Activated T-helper 1 cell treated with anti-CD3 and anti-CD28 coated beads, Interleukin-12 subunit alpha, Interleukin-12 subunit beta, Interleukin-2, Interleukin-4 antibody, amounts not matched to agents 30 ng/mL and 10 ng/mL and 1 ng/mL, durations not matched to agents 14 hours and 24 hours and 36 hours (primary cell): Measurements from ENCODE around the gene CLCN4. TPM values are rescaled to one million over a fixed set of nuclear protein-coding genes. Genes with fewer than 3 reads are reported as not detected.

Source experiments
- DNase-seq: peaks from one replicate; pipeline ENCODE4 v3.0.0; 2021; ENCODE audit warnings: low spot score
- H3K27ac Mint-ChIP-seq: one replicate; pipeline ENCODE4 v1.8.0; 2021; ENCODE audit warnings: mild to moderate bottlenecking, mixed read lengths
- H3K27me3 Mint-ChIP-seq: one replicate; pipeline ENCODE4 v1.8.0; 2022; ENCODE audit warnings: mild to moderate bottlenecking, moderate library complexity, mixed read lengths; ENCODE audit not compliant: insufficient read depth
- H3K36me3 Mint-ChIP-seq: one replicate; pipeline ENCODE4 v1.8.0; 2021; ENCODE audit warnings: low read depth, mixed read lengths
- H3K4me1 Mint-ChIP-seq: one replicate; pipeline ENCODE4 v1.8.0; 2021; ENCODE audit warnings: low read depth, mixed read lengths
- H3K4me3 Mint-ChIP-seq: one replicate; pipeline ENCODE4 v1.8.0; 2021; ENCODE audit warnings: mild to moderate bottlenecking, moderate library complexity, mixed read lengths
- H3K9me3 Mint-ChIP-seq: one replicate; pipeline ENCODE4 v1.8.0; 2021; ENCODE audit warnings: mixed read lengths
- intact Hi-C: fragments of 100-400 bp; cut with micrococcal nuclease; formaldehyde crosslinking; loops from one replicate; pipeline ENCODE4 v1.15.1; 2024
- total RNA-seq: library from RNA; stranded (reverse); gene quantifications from 2 replicates; pipeline ENCODE4 v1.2.3, GENCODE V29; 2022

CLCN4 gene
- not detected in 2 replicates for total RNA-seq

GRCh38 chrX:10156199-10157031 is at the start of gene CLCN4:
Gene CLCN4 (plus strand): TSS chrX:10156975. CDS start chrX:10185033, 28,058 bp downstream.
- no peaks in the 10 kb centered on the region for H3K9me3 Mint-ChIP-seq
- intact Hi-C loops = no loop called here
- peaks cover 29% of the 10 kb centered on the region for H3K27me3 Mint-ChIP-seq
- H3K36me3 Mint-ChIP-seq = no peaks in the 10 kb centered on the region
- no peak within 1 kb of the TSS for H3K27ac Mint-ChIP-seq
- DNase-seq = no peak
- H3K4me1 Mint-ChIP-seq = no peaks in the 10 kb centered on the region
- no peak within 1 kb of the TSS for H3K4me3 Mint-ChIP-seq

GRCh38 chrX:10107483-10107882 is 49.3 kb upstream of the CLCN4 start:
- Mint-ChIP-seq H3K4me1 (peaks cover 59% of the 10 kb centered on the region), H3K4me3 (no peak overlapping the region)
- intact Hi-C loops = loop anchor here (1.0 kb wide), 1 partner anchor 9 kb away; no protein-coding TSS in a partner anchor

GRCh38 chrX:10108288-10108687 is 48.5 kb upstream of the CLCN4 start:
- peaks cover 62% of the 10 kb centered on the region for H3K4me1 Mint-ChIP-seq

More at GRCh38 chrX:10107483-10107882, 49.3 kb upstream of the CLCN4 start:
- H3K36me3 Mint-ChIP-seq = peaks cover 13% of the 10 kb centered on the region
- H3K9me3 Mint-ChIP-seq = no peaks in the 10 kb centered on the region
- no peak for DNase-seq
- H3K27ac Mint-ChIP-seq = peak overlapping the region; percentile 79
- no peaks in the 10 kb centered on the region for H3K27me3 Mint-ChIP-seq

GRCh38 chrX:10109695-10110094 is 47.1 kb upstream of the CLCN4 start:
- H3K36me3 Mint-ChIP-seq = peaks cover 14% of the 10 kb centered on the region
- no peak overlapping the region for H3K4me3 Mint-ChIP-seq
- H3K4me1 Mint-ChIP-seq = peaks cover 62% of the 10 kb centered on the region
- peak overlapping the region; percentile 71 for H3K27ac Mint-ChIP-seq
- H3K9me3 Mint-ChIP-seq = no peaks in the 10 kb centered on the region
- no peaks in the 10 kb centered on the region for H3K27me3 Mint-ChIP-seq
- no peak for DNase-seq
- intact Hi-C loops = no loop called here

More at GRCh38 chrX:10108288-10108687, 48.5 kb upstream of the CLCN4 start:
- Mint-ChIP-seq H3K9me3 (no peaks in the 10 kb centered on the region), H3K27ac (peak overlapping the region; percentile 86), H3K27me3 (no peaks in the 10 kb centered on the region), H3K4me3 (no peak overlapping the region), H3K36me3 (peaks cover 14% of the 10 kb centered on the region)
- no peak for DNase-seq
- intact Hi-C loops = no loop called here

- intact Hi-C loops = no loop called here
- Mint-ChIP-seq H3K27ac (peak overlapping the region; percentile 97), H3K36me3 (peaks cover 13% of the 10 kb centered on the region), H3K27me3 (no peaks in the 10 kb centered on the region), H3K4me1 (peaks cover 62% of the 10 kb centered on the region), H3K4me3 (peak overlapping the region; percentile 83), H3K9me3 (no peaks in the 10 kb centered on the region)
- DNase-seq = no peak
These were observed 46.3 kb upstream of the CLCN4 start for GRCh38 chrX:10110316-10110935.

GRCh38 chrX:10110984-10111363 is 45.8 kb upstream of the CLCN4 start:
- H3K27ac Mint-ChIP-seq = peak overlapping the region; percentile 97
- H3K27me3 Mint-ChIP-seq = no peaks in the 10 kb centered on the region
- H3K9me3 Mint-ChIP-seq = no peaks in the 10 kb centered on the region
- peak overlapping the region; percentile 83 for H3K4me3 Mint-ChIP-seq
- intact Hi-C loops = loop anchor here (1.0 kb wide), 2 partner anchors 13 to 28 kb away; no protein-coding TSS in a partner anchor
- DNase-seq = peak; percentile 14
- peaks cover 56% of the 10 kb centered on the region for H3K4me1 Mint-ChIP-seq
- H3K36me3 Mint-ChIP-seq = peaks cover 9% of the 10 kb centered on the region

- Mint-ChIP-seq H3K36me3 (peaks cover 13% of the 10 kb centered on the region), H3K27me3 (no peaks in the 10 kb centered on the region), H3K4me1 (peaks cover 55% of the 10 kb centered on the region), H3K4me3 (peak overlapping the region; percentile 83), H3K9me3 (no peaks in the 10 kb centered on the region), H3K27ac (peak overlapping the region; percentile 97)
- peak; percentile 14 for DNase-seq
- intact Hi-C loops = loop anchor here (1.0 kb wide), 2 partner anchors 13 to 28 kb away; no protein-coding TSS in a partner anchor
These were observed 45.2 kb upstream of the CLCN4 start for GRCh38 chrX:10111364-10112148.

- intact Hi-C loops = no loop called here
- peaks cover 14% of the 10 kb centered on the region for H3K36me3 Mint-ChIP-seq
- DNase-seq = no peak
- H3K9me3 Mint-ChIP-seq = no peaks in the 10 kb centered on the region
- no peaks in the 10 kb centered on the region for H3K27me3 Mint-ChIP-seq
- H3K4me1 Mint-ChIP-seq = peaks cover 47% of the 10 kb centered on the region
- peak overlapping the region; percentile 80 for H3K27ac Mint-ChIP-seq
- peak overlapping the region; percentile 3 for H3K4me3 Mint-ChIP-seq
These were observed 44.3 kb upstream of the CLCN4 start for GRCh38 chrX:10112510-10112909.

GRCh38 chrX:10115082-10115481 is 41.7 kb upstream of the CLCN4 start:
- Mint-ChIP-seq H3K4me3 (no peak overlapping the region), H3K4me1 (peaks cover 40% of the 10 kb centered on the region), H3K36me3 (peaks cover 22% of the 10 kb centered on the region), H3K9me3 (no peaks in the 10 kb centered on the region), H3K27ac (no peak overlapping the region), H3K27me3 (no peaks in the 10 kb centered on the region)
- intact Hi-C loops = loop anchor here (5.0 kb wide), 1 partner anchor 173 kb away; no protein-coding TSS in a partner anchor
- no peak for DNase-seq

GRCh38 chrX:10117301-10117700 is 39.5 kb upstream of the CLCN4 start:
- no peaks in the 10 kb centered on the region for H3K9me3 Mint-ChIP-seq
- no peak for DNase-seq
- H3K4me1 Mint-ChIP-seq = peaks cover 21% of the 10 kb centered on the region
- H3K27ac Mint-ChIP-seq = no peak overlapping the region
- H3K36me3 Mint-ChIP-seq = peaks cover 15% of the 10 kb centered on the region
- H3K27me3 Mint-ChIP-seq = no peaks in the 10 kb centered on the region
- intact Hi-C loops = loop anchor here (5.0 kb wide), 1 partner anchor 175 kb away; no protein-coding TSS in a partner anchor
- no peak overlapping the region for H3K4me3 Mint-ChIP-seq

- Mint-ChIP-seq H3K4me3 (no peak overlapping the region), H3K36me3 (peaks cover 13% of the 10 kb centered on the region), H3K4me1 (peaks cover 15% of the 10 kb centered on the region), H3K9me3 (no peaks in the 10 kb centered on the region), H3K27ac (no peak overlapping the region), H3K27me3 (no peaks in the 10 kb centered on the region)
- intact Hi-C loops = loop anchor here (2.0 to 5.0 kb wide), 2 partner anchors 35 to 176 kb away; no protein-coding TSS in a partner anchor
- DNase-seq = no peak
These were observed 38.9 kb upstream of the CLCN4 start for GRCh38 chrX:10117864-10118377.

- Mint-ChIP-seq H3K4me1 (peaks cover 15% of the 10 kb centered on the region), H3K36me3 (peaks cover 13% of the 10 kb centered on the region), H3K9me3 (no peaks in the 10 kb centered on the region), H3K27ac (no peak overlapping the region), H3K4me3 (no peak overlapping the region), H3K27me3 (no peaks in the 10 kb centered on the region)
- no peak for DNase-seq
- intact Hi-C loops = loop anchor here (2.0 to 5.0 kb wide), 2 partner anchors 36 to 176 kb away; no protein-coding TSS in a partner anchor
These were observed 38.2 kb upstream of the CLCN4 start for GRCh38 chrX:10118530-10118929.
